Cardiac septum (tissue), 1 donor: Measurements from ENCODE around the gene STRA6. TPM values are rescaled to one million over a fixed set of nuclear protein-coding genes. Genes with fewer than 3 reads are reported as not detected.
A peak's percentile ranks its signal among the peaks of the same experiment; 100 is the strongest.

Experiments used
- DNase-seq: peaks from one replicate; pipeline ENCODE4 v3.0.0-alpha.2; 2020; ENCODE audit warnings: low spot score
- intact Hi-C: fragments of 100-400 bp; cut with DNase I; formaldehyde crosslinking; loops from one replicate; pipeline ENCODE4 v1.14.0; 2022
- long read RNA-seq: library from polyadenylated mRNA; unstranded; transcript quantifications from one replicate; pipeline ENCODE4 v2.0.0, GENCODE V29; 2021
- total RNA-seq: library from RNA; stranded (reverse); fragmentation: NEBNext Ultra II Directional; extraction: Animal tissue kit (Norgen Biotek cat#: 25700); gene quantifications from one replicate; pipeline ENCODE4 v1.2.1, GENCODE V29; 2021
- donor health status: DM: no; HTN: no; CAD: no.

STRA6 gene, protein sequence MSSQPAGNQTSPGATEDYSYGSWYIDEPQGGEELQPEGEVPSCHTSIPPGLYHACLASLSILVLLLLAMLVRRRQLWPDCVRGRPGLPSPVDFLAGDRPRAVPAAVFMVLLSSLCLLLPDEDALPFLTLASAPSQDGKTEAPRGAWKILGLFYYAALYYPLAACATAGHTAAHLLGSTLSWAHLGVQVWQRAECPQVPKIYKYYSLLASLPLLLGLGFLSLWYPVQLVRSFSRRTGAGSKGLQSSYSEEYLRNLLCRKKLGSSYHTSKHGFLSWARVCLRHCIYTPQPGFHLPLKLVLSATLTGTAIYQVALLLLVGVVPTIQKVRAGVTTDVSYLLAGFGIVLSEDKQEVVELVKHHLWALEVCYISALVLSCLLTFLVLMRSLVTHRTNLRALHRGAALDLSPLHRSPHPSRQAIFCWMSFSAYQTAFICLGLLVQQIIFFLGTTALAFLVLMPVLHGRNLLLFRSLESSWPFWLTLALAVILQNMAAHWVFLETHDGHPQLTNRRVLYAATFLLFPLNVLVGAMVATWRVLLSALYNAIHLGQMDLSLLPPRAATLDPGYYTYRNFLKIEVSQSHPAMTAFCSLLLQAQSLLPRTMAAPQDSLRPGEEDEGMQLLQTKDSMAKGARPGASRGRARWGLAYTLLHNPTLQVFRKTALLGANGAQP
- total RNA-seq: 0.13 TPM
- long read RNA-seq: 0 reads

DNA sequence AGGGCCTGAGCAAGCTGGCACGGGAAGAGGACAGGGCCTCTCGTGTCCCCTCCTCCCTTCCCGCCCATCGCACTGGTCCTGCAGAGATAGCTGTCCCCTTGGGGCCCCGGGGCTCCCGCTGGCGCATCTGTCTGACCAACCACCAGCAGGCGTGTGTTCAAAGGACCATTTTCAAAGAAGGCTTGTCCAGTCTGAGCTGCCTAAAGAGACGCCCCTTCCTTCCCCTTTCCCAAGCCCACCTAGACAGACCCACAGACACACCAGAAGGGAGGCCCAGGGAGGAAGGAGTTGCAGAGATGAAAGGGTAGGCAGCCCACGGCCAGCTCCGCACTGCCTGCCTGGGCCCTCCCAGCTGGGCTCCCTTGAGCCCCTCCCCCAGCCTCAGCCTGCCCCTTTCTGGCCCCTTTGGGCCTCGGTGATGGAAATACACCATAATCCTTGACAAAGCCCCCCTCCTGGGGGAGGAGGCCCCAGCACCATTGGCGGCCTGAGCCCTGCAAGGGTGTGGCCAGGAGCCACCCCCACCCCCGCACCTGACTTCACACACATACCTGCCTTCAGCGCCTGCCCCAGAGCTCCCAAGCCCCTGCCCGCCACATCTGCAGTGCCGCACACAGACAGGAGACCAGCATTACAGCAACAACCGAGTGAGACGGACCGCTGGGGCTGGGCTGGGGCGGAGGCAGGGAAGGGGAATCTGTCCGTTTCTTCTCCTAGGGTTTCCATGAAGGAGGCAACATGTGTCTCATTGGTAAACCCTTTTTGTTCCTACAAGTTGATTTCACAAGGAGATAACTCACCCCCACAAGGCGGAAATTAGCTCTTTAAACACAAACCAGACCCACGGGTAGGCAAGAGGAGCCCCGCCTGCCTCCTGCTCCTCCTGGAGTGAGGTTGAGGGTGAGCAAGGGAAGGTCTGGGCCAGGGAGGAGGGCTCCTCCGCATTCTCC, at the start of gene STRA6:
Gene STRA6 (minus strand): TSS at position 336 of the 950 bp plus-strand sequence. CDS start 520 bp downstream, outside the sequence.
- intact Hi-C loops: no loop called here
- no peak for DNase-seq

DNA sequence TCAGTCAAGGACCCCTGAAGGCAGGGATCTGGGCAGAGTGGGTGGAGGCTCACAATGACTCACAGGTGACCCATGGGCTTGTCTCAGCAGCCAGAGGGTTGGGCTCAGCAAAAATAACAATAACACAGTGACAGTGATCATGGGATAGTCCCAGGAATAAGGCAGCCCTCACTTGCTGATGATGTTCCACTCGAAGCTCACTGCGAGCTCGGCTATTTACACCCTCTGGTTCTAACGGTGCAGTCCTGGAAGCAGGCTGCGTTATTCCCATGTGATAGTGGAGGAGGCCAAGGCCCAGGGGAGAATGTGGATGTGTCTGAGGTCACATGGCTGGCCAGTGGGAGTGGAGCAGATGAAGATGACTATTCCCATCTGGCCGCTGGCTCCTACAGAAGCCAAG, 49.7 kb upstream of the STRA6 start:
- intact Hi-C loops: loop anchor here (5.0 kb wide), 1 partner anchor 95 kb away; no protein-coding TSS in a partner anchor
- DNase-seq: no peak

- DNase-seq: peak; percentile 89
- intact Hi-C loops: loop anchor here (1.0 to 5.0 kb wide), 2 partner anchors 11 to 94 kb away; no protein-coding TSS in a partner anchor
Observed at GRCh38 chr15:74251131-74251811, 48.7 kb upstream of the STRA6 start.

DNA sequence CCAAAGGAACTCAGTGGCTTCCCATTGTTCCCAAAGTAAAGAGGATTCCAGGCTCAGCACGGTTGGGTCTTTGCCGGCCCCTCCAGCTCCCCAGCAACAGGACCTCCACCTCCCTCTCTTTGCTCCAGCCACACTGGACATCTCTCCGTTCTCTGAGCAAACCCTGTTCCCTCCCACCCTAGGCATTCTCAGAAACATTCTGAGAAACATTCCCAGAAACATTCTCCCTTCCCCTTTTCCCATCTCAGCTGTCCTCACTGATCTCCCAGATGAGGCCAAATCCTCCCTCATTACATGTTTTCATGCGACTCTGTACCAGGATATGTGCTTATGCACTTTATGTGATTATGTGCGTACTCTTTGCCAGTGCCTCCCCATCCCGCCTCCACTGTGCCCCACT, 47.7 kb upstream of the STRA6 start:
- intact Hi-C loops: loop anchor here (5.0 kb wide), 1 partner anchor 93 kb away; no protein-coding TSS in a partner anchor
- no peak for DNase-seq

- DNase-seq: no peak
- intact Hi-C loops: no loop called here
Observed at GRCh38 chr15:74245342-74245931, 42.9 kb upstream of the STRA6 start.

GRCh38 chr15:74244822-74245341, 42.3 kb upstream of the STRA6 start:
- no peak for DNase-seq
- intact Hi-C loops: no loop called here

GRCh38 chr15:74243431-74243830, 40.8 kb upstream of the STRA6 start:
- intact Hi-C loops: no loop called here

GRCh38 chr15:74242441-74243185, 40.0 kb upstream of the STRA6 start:
- intact Hi-C loops: no loop called here
- DNase-seq: no peak

More at GRCh38 chr15:74243431-74243830, 40.8 kb upstream of the STRA6 start:
- DNase-seq: no peak

DNA sequence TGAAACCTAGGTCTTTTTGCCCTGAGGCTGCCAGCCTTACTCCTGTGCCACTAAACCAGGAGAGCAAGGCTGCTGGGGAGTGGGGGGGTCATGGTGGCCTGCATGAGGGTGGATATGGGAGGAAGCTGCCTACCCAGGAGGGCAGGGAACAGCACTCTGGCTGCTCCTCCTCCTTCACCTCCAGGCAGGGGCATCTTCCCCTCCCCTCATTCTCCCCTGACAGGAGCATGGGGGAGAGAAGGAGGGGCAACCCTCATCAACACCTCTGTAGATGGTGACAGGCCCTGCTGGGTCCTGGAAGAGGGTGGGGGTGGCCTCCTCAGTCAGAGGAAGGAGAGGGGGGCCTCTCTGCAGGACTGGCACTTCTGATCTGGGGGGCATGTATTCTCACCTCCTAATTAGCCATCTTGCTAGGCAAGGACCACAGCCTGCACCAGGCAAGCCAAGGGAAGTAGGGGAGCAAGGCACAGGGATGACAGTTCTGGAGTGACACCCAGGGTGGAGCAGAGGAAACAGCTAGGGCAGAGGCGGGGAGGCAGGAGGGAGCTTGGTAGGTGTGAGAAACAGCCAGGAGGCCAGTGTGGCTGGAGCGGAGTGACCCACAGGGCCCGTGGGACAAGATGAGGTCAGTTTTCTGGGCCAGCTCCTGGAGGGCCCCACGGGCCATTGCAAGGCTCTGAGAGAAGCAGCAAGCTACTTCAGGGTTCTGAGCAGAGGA, 38.5 kb upstream of the STRA6 start:
- intact Hi-C loops: loop anchor here (1.0 kb wide), 1 partner anchor 10 kb away; no protein-coding TSS in a partner anchor
- DNase-seq: no peak

- intact Hi-C loops: loop anchor here (1.0 kb wide), 1 partner anchor 11 kb away; no protein-coding TSS in a partner anchor
- DNase-seq: peak; percentile 91
Observed at GRCh38 chr15:74240002-74240568, 37.5 kb upstream of the STRA6 start.

- intact Hi-C loops: no loop called here
Observed at GRCh38 chr15:74239051-74239705, 36.6 kb upstream of the STRA6 start.

DNA sequence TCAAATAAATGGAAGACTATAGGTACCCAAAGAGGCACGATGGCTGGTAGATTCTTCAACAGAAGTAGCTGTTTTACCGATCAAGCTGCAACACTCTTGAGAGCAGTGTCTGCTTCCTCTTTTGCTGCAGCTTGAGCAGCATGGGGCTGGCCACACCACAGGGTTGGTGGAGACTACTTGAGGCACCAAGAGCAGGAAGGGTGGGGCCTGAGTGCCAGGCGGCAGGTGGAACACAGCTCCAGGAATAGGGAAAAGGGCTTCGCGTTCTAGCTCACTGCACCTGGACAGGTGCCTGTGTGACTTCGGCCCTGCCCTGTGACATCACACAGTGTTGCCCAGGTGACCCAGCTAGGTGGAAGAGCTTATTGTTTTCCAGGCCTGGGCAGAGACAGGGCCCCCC, 33.4 kb upstream of the STRA6 start, which contains the start of gene CCDC33:
Gene CCDC33 (plus strand): TSS at position 365 of the 400 bp plus-strand sequence. CDS start 394 bp downstream, outside the sequence.
- no peak for DNase-seq
- intact Hi-C loops: no loop called here

More at GRCh38 chr15:74239051-74239705, 36.6 kb upstream of the STRA6 start:
- DNase-seq: no peak

DNA sequence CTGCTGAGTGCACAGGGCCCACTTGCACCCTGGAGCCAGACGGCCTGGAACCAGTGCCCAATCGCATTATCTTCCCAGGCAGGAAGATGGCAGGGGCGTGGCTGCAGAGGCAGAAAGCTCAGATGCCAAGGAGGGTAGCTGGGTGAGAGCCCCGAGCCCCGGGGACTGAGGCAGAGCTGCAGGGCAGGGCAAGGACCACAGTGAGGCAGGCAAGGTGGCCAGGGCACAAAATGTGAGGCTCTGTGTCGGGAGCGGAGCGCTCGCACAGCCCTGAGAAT, 31.9 kb upstream of the STRA6 start:
- DNase-seq: no peak
- intact Hi-C loops: no loop called here

- intact Hi-C loops: no loop called here
- DNase-seq: no peak
Observed at GRCh38 chr15:74233851-74234597, 31.4 kb upstream of the STRA6 start.

GRCh38 chr15:74233373-74233772, 30.8 kb upstream of the STRA6 start:
- no peak for DNase-seq
- intact Hi-C loops: no loop called here

DNA sequence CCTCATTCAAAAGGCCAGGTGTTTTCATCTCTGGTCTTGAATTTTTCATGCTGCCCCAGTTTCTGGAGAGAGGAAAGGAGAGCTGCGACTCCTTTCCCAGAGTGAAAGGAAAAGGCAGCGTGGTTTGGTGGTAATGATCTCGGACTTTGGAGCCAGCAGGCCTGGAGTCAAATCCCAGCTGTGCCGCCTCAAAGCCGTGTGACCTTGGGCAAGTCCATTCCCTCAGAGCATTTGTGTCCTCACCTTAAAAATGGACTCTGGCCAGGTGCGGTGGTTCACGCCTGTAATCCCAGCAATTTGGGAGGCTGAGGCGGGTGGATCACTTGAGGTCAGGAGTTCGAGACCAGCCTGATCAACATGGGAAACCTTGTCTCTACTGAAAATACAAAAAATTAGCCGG, 28.9 kb upstream of the STRA6 start:
- DNase-seq: no peak
- intact Hi-C loops: no loop called here
